GM12891 (cell line): ENCODE measurements around the gene RALGAPA2.

Source experiments
- PAX5 ChIP-seq: IDR thresholded peaks from 2 replicates; pipeline ENCODE4 v1.6.1; 2011; ENCODE audit warnings: low read length, moderate library complexity, mild to moderate bottlenecking; ENCODE audit not compliant: insufficient read depth, severe bottlenecking
- POLR2A ChIP-seq: IDR thresholded peaks from 2 replicates; pipeline ENCODE4 v1.6.1; 2011; ENCODE audit warnings: low read depth, low read length, control low read depth
- POLR2AphosphoS5 ChIP-seq: IDR thresholded peaks from 2 replicates; pipeline ENCODE4 v1.6.1; 2011; ENCODE audit warnings: low read depth, low read length, control low read depth
- TAF1 ChIP-seq: IDR thresholded peaks from 2 replicates; pipeline ENCODE4 v1.6.1; 2011; ENCODE audit warnings: low read depth, low read length, control low read depth

DNA sequence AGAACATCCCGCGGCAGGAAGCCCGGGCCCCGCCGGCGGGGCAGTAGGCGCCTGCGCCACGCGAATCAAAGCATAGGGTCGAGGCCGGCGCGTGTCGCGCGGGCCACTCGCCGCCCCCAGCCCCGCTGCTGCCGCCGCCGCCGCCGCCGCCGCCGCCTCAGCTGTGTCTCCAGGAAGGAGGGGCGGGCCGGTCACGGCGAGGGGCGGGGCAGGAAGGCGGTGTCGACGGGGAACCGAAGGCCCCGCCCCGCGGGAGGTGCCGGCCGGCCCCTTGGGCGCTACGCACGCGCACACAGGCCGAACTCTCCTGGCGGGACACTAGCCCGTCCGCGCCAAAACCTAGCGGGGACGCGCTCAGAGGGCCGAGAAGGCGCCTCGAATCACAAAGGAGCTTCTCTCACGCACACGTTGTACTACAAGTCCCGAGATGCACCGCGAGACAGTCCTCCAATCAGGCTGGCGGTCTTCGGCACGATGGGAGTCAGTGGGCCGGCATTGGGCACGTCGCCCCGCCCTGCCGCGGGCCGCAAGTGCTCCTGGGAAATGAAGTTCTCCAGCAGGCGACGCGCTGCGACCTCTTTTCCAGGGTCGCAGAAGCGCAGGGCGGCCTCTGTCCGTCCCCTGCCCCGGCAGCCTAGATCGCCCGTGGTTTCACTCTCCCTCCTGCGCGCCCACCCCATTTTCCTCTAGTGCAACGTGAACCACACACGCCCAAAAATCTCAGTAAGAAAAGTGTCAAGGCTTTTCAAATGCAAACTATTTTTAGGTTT, at the start of gene RALGAPA2:
- TF ChIP-seq POLR2A (no peak), PAX5 (no peak), TAF1 (no peak), POLR2AphosphoS5 (no peak)
